SW 1271 (cell line): Measurements from ENCODE around the gene ERMP1.
A peak's percentile ranks its signal among the peaks of the same experiment; 100 is the strongest.

Experiments used
- DNase-seq, 2 experiments: peaks; one replicate each; lab custom pipeline; 2025; lab: John Stamatoyannopoulos, UW

Gene ERMP1

DNA sequence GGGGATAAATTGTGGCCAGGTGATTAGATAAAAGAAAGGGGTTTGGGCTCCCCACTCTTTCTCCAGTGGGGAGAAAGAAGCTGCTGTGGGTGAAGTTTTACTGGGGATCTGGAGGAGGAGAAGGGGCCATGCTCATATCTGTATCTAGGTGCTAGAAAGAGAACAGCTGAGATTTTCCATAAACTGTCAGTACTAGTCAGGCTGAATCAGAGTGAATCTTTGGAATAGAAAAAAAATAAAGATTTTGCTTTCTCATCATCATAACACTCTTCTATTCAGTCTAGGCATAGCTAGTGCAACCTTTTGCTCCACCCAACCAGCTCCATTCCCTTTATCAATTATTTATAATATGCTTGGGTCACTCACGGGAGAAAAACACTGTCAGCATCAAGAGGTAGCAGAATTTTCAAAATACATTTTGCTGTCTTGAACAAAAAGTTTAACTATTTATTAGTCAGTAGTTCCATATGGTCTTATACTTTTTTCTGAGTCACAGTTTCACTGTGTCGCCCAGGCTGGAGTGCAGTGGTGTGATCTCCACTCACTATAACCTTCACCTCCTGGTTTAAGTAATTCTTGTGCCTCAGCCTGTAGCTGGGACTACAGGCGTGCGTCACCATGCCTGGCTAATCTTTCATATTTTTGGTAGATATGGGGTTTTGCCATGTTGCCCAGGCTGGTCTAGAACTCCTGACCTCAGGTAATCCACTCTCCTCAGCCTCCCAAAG, 21.3 kb upstream of the ERMP1 start:
- no peak for DNase-seq

- no peak for DNase-seq
Observed at GRCh38 chr9:5853617-5854016, 20.7 kb upstream of the ERMP1 start.

GRCh38 chr9:5852987-5853386, 20.1 kb upstream of the ERMP1 start:
- no peak for DNase-seq

DNA sequence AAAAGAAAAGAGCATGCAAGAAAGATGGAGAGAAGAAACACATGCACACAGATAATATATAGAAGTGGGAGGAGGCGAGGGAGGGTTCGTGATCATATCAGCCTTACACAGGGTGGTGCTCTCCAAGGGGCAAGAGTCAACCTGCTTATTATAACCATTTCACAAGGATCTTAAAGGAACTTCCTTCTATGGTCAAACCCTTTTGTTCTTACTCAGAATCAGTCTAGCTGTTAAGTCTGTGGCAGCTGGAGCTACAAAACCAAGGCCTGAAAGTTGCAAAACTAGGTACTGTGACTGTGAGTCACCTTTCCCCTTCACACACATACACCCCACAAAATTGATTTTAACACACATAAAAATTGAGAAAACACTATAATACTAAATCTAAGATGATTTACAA, 18.5 kb upstream of the ERMP1 start:
- no peak for DNase-seq

- no peak for DNase-seq
Observed at GRCh38 chr9:5850724-5851122, 17.8 kb upstream of the ERMP1 start.

DNA sequence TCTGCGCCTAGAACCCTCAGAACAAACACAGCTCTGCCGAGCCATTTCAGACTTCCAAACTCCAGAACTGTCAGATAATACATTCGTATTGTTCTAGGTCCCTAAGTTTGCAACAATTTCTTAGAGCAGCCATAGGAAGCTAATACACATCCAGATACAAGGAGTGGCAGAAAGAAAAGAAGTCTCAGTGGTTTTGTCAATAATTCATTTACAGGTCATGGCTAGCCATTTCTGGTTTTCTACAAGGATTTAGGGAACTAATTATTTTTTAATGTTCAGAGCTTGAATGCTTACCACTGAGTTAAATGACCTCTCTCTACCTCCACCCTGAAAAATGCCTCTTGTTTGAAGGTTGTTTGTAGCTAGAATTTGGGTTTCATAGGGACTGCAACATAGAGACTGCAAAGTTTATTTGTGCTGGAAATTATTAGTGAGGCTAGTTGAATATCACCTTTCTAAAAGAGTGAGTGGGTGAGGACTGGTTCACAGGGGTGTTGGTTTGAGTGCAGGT, 15.5 kb upstream of the ERMP1 start:
- DNase-seq, result no peak

GRCh38 chr9:5846501-5846921, 13.6 kb upstream of the ERMP1 start:
- DNase-seq, result no peak

- DNase-seq, result no peak
Observed at GRCh38 chr9:5846096-5846495, 13.2 kb upstream of the ERMP1 start.

- DNase-seq, result no peak
Observed at GRCh38 chr9:5845157-5845531, 12.2 kb upstream of the ERMP1 start.

- no peak for DNase-seq
Observed at GRCh38 chr9:5843794-5844471, 11.0 kb upstream of the ERMP1 start.

DNA sequence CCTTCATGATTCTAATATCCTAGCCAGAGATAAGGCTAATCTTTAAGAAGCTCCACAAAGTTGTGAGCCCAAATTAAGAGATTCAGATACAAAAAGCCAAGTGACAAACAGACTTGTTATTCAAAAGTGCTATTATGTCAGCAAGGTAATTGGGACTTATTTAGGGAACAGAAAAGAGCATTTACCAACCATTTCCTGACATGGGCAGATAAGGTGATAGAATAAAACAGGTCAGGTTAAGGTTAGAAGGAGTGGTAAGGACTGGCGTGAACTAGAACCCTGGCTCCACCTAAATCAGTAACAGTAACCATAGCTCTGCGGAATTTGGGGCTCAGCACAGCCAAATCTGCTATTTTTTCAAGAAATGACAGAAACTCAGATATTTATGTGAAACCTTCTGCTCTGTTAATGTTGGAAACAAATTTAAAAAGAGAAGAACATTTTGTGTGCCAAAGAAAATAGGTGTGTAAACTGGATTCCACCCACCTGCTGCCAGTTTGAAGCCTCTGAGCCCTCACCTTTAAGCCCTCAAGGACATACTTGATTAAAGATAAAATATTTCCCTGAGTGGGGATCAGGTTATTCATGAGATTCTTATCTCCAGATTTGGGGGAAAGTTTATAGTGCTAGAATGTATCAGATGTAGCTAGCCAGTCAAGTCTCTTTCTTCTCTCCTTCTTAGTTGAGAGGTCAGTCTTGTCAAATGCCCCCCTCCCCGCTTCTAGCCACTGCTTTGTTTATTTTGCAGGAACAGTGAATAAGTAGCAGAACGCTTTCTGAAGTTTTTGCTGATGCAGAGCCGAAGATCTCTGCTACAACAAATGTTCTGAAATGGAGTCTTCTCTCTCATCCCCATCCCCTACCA, 10.2 kb upstream of the ERMP1 start:
- DNase-seq, result no peak

- DNase-seq, result no peak
Observed at GRCh38 chr9:5841771-5842573, 9.1 kb upstream of the ERMP1 start.

GRCh38 chr9:5840788-5841187, 7.9 kb upstream of the ERMP1 start:
- no peak for DNase-seq

DNA sequence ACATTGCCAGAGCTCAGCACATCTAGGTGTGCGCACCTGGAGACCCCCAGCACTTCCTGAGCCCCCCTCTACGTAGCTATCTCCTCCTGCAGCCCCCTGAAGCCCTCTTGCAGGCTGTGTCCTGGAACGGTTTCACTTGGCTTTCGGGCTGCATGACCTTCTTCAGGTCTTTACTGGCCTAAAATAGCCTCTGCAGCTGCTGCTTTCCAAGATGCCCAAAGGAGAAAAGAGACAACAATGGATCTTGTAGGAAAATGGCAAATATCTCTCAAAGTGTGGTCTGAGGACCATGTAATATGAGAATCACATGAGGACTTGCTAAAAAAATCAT, 6.6 kb upstream of the ERMP1 start:
- no peak for DNase-seq

DNA sequence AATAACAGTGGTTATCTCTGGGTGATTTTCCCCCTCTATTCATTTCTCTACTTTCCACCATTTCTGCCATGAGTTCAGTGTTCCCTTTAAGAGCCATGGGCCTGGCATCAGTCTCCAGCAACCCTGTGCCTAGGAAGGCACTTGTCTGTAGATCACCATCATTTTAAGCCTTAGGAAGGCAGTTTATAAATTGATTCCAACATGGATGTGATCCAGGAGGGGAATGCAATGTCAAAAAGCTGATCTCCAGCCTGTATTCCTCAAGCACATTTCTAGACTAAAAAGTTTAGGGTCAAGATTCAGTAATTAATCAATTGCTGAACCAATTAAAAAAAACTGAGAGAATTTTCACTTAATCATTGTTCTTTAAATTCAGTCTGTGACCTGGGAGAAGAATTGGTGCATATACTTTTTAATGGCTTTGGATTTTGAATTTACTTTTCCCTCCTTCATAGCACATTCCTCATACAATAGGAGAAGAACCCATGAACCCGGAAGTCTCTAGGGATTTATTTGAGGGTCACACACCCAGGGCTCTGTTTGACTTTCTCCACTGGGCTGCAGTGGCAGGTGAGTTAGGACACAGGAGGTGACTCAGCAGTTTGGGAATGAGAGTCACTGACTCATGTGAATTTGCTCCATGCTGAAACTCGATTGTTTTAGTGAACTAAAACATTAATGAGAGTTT, 6.1 kb upstream of the ERMP1 start:
- DNase-seq, result peak in 1 of 2 experiments; percentile 0

DNA sequence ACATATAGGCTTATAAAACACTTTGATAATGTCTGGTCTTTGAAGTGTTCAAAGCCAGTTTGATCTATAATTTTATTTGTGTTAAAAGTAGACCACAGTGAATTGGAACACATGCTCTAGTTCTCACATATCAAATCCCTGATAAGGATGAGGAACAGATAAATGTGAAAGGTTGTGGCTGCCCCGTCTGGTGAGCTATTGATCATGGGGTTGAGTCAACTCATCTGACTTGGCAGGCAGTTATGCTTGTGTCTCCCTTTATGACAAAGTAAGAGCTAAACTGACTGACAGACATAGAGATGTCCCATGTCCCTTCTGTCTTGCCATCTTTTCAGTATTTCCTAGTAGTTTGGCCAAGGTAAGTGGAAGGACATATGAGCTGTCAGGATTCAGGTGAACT, 2.9 kb upstream of the ERMP1 start:
- no peak for DNase-seq

- no peak for DNase-seq
Observed at GRCh38 chr9:5834214-5834613, 1.3 kb upstream of the ERMP1 start.

- no peak for DNase-seq
Observed at GRCh38 chr9:5832071-5832537, 813 bp downstream of the ERMP1 start.

- DNase-seq, result no peak
Observed at GRCh38 chr9:5825895-5826622, 6.9 kb downstream of the ERMP1 start.

GRCh38 chr9:5825223-5825622, 7.7 kb downstream of the ERMP1 start:
- DNase-seq, result no peak

DNA sequence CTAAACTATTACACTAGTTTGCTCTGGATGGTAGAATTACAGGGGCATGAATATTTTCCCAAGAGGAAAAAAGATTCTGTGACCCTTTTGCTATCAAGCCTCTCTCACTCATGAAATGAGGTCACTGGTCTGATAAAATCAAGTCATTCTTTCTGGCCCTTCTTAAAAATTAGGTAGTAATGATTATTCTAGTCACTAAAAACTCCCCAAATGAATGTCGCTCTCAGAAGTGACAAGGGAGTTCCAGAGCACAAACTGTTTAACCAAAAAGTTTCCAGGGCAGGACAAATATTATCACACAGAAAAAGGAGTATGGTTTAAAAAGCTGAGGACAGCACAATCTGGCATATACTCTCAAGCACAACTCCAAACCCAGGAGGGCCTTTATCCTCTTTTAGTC, 12.5 kb downstream of the ERMP1 start:
- DNase-seq, result no peak
